Measurements from ENCODE around the gene GOSR1. TPM values are rescaled to one million over a fixed set of nuclear protein-coding genes. Genes with fewer than 3 reads are reported as not detected.

The GOSR1 gene
- 31.7 to 45.9 TPM (median 34.1 TPM) in 5 replicates for total RNA-seq (2022; extraction: Qiagen RNA extraction)

DNA sequence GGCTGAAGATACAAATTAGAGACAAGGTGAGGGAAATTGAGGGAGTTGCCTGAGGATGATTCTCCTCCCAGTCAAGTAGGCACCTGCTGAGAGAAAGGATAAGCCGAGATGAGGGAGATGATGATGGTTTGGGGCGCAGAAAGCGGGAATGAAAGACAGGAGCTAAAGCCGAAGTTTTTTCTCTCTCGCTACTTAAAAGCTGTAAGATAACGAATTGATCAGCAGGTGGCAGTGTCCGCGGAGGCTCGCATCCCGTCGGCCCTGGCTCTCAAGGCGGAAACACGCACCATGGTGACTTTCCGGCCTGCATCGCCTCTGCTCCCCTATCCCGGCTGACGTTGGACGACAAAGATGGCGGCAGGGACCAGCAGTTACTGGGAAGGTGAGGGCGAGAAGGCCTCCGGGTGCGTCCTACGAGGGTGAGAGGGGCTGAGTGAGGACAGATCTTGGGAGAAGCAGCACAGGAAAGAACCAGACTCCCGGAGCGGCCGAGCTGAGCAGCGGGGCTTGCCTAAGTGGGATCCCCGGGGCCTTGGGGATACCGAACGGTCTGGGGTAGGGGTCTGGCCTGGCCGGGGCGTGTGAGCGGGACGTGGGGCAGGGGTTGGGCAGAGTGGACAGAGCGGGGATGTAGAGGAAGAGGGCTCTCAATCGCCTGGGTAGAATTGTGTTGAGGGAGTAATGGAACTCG is at the start of gene GOSR1:
GOSR1 (plus strand) TSS at position 326 of the 691 bp plus-strand sequence; CDS start at position 352, 26 bp downstream.

Other genes with a start within 250 kb of the GOSR1 start
- 0.02 to 0.06 TPM in 2 of 5 replicates, not detected in the others for gene SLC6A4, start 241.7 kb upstream of the GOSR1 start, total RNA-seq (2022; extraction: Qiagen RNA extraction)
- gene BLMH, start 185.5 kb upstream of the GOSR1 start, total RNA-seq (2022; extraction: Qiagen RNA extraction), result 42.0 to 54.7 TPM (median 45.4 TPM) in 5 replicates
- not detected in 5 replicates for gene TMIGD1, start 143.4 kb upstream of the GOSR1 start, total RNA-seq (2022; extraction: Qiagen RNA extraction)
- gene CPD, start 98.5 kb upstream of the GOSR1 start, total RNA-seq (2022; extraction: Qiagen RNA extraction), result 20.8 to 31.1 TPM (median 24.1 TPM) in 5 replicates

Data from A549 treated with CORT108297 at 1 μM for 4 hours (cell line).